ENCODE results near the gene GRIK3.

- TF ChIP-seq POLR2AphosphoS5 (IDR thresholded peaks at IDR 0.05) (no peak), CTCF (IDR thresholded peaks at IDR 0.05) (no peak), POLR2A (IDR thresholded peaks at IDR 0.05) (no peak), EP300 (IDR thresholded peaks at IDR 0.05) (no peak)
Measured at GRCh38 chr1:37078866-37079265, 44.6 kb upstream of the GRIK3 start.

Data from stomach (tissue), 4 donors.